GM21529 (cell line): Measurements from ENCODE around the gene RYR3.

ENCODE experiments used
- ATAC-seq: cut with Tn5 transposase; IDR thresholded peaks from one replicate; pipeline ENCODE4 v1.9.1; 2021; ENCODE audit not compliant: unreplicated experiment

RYR3 gene

GRCh38 chr15:33310481-33311311, at the start of gene RYR3:
Gene RYR3 (plus strand): TSS chr15:33310967. CDS start chr15:33311046, 79 bp downstream.
- ATAC-seq: no peak

GRCh38 chr15:33262306-33262705, 48.5 kb upstream of the RYR3 start:
- no peak for ATAC-seq

GRCh38 chr15:33277689-33278088, 33.1 kb upstream of the RYR3 start:
- ATAC-seq: no peak

- ATAC-seq: no peak
Observed at GRCh38 chr15:33278816-33279612, 31.8 kb upstream of the RYR3 start.

- no peak for ATAC-seq
Observed at GRCh38 chr15:33279613-33280205, 31.1 kb upstream of the RYR3 start.

- ATAC-seq: no peak
Observed at GRCh38 chr15:33282226-33283020, 28.3 kb upstream of the RYR3 start.

- no peak for ATAC-seq
Observed at GRCh38 chr15:33283576-33283975, 27.2 kb upstream of the RYR3 start.

GRCh38 chr15:33284336-33284735, 26.4 kb upstream of the RYR3 start:
- no peak for ATAC-seq

GRCh38 chr15:33292717-33293307, 18.0 kb upstream of the RYR3 start:
- ATAC-seq: no peak

- ATAC-seq: no peak
Observed at GRCh38 chr15:33293713-33294334, 16.9 kb upstream of the RYR3 start.

GRCh38 chr15:33296050-33296449, 14.7 kb upstream of the RYR3 start:
- no peak for ATAC-seq

- ATAC-seq: no peak
Observed at GRCh38 chr15:33296856-33297255, 13.9 kb upstream of the RYR3 start.

GRCh38 chr15:33298631-33299030, 12.1 kb upstream of the RYR3 start:
- no peak for ATAC-seq

- ATAC-seq: no peak
Observed at GRCh38 chr15:33304924-33305323, 5.8 kb upstream of the RYR3 start.

- ATAC-seq: no peak
Observed at GRCh38 chr15:33309602-33310276, 1.0 kb upstream of the RYR3 start.

- no peak for ATAC-seq
Observed at GRCh38 chr15:33311312-33311971, 675 bp downstream of the RYR3 start.

GRCh38 chr15:33313491-33313890, 2.7 kb downstream of the RYR3 start:
- no peak for ATAC-seq

- no peak for ATAC-seq
Observed at GRCh38 chr15:33314069-33314468, 3.3 kb downstream of the RYR3 start.

- no peak for ATAC-seq
Observed at GRCh38 chr15:33315044-33315443, 4.3 kb downstream of the RYR3 start.
